KMS-11 (cell line): ENCODE data around the gene EXOSC10.

ENCODE experiments used
- H2AFZ ChIP-seq: fragments of 200-600 bp; sonication (generic); 2 replicates; pipeline ENCODE4 v1.6.1; 2016; ENCODE audit warnings: antibody characterized with exemption, mixed run types, low read depth
- H3K27ac ChIP-seq: fragments of 200-600 bp; sonication (generic); 2 replicates; pipeline ENCODE4 v1.6.1; 2016; ENCODE audit warnings: mild to moderate bottlenecking, mixed run types
- H3K27me3 ChIP-seq: fragments of 200-600 bp; sonication (generic); 2 replicates; pipeline ENCODE4 v1.6.1; 2017; ENCODE audit warnings: mild to moderate bottlenecking, low read depth, mixed run types, moderate library complexity; ENCODE audit not compliant: insufficient read depth
- H3K36me3 ChIP-seq: fragments of 200-600 bp; sonication (generic); 2 replicates; pipeline ENCODE4 v1.6.1; 2017; ENCODE audit warnings: mild to moderate bottlenecking, mixed run types; ENCODE audit not compliant: insufficient read depth
- H3K4me1 ChIP-seq: fragments of 200-600 bp; sonication (generic); 2 replicates; pipeline ENCODE4 v1.6.1; 2016; ENCODE audit warnings: mild to moderate bottlenecking, low read depth, mixed run types; ENCODE audit not compliant: poor library complexity, severe bottlenecking
- H3K4me2 ChIP-seq: fragments of 200-600 bp; sonication (generic); 2 replicates; pipeline ENCODE4 v1.7.0; 2016; ENCODE audit warnings: mild to moderate bottlenecking, mixed run types
- H3K4me3 ChIP-seq: fragments of 200-600 bp; sonication (generic); IDR thresholded peaks from 2 replicates; pipeline ENCODE4 v1.6.1; 2017; ENCODE audit warnings: low read depth, low read length, mixed read lengths; ENCODE audit not compliant: insufficient read depth
- H3K79me2 ChIP-seq: fragments of 200-600 bp; sonication (generic); 2 replicates; pipeline ENCODE4 v1.6.1; 2016; ENCODE audit warnings: low read depth, mixed run types; ENCODE audit not compliant: insufficient read depth
- H3K9ac ChIP-seq: fragments of 200-600 bp; sonication (generic); 2 replicates; pipeline ENCODE4 v1.6.1; 2016; ENCODE audit warnings: mild to moderate bottlenecking, mixed run types
- H4K20me1 ChIP-seq: fragments of 200-600 bp; sonication (generic); 2 replicates; pipeline ENCODE4 v1.6.1; 2016; ENCODE audit warnings: mild to moderate bottlenecking, mixed run types; ENCODE audit not compliant: insufficient read depth
- CTCF ChIP-seq: fragments of 200-600 bp; sonication (generic); conservative IDR thresholded peaks from 2 replicates; pipeline ENCODE4 v1.6.1; 2017; ENCODE audit warnings: low read depth, mild to moderate bottlenecking, antibody characterized with exemption, low read length, moderate library complexity, mixed read lengths

Gene EXOSC10

GRCh38 chr1:11055676-11056075, 44.0 kb downstream of the EXOSC10 start:
- Histone ChIP-seq H3K27me3 (no peaks in the 10 kb centered on the region), H3K79me2 (peaks cover 26% of the 10 kb centered on the region), H3K4me2 (no peak overlapping the region), H2AFZ (no peak overlapping the region), H3K4me3 (no peak overlapping the region), H4K20me1 (no peaks in the 10 kb centered on the region), H3K4me1 (peaks cover 11% of the 10 kb centered on the region), H3K9ac (no peak overlapping the region), H3K36me3 (peaks cover 12% of the 10 kb centered on the region; the same call in 1 of the 2 replicates), H3K27ac (no peak overlapping the region)
- TF ChIP-seq CTCF: no peak

DNA sequence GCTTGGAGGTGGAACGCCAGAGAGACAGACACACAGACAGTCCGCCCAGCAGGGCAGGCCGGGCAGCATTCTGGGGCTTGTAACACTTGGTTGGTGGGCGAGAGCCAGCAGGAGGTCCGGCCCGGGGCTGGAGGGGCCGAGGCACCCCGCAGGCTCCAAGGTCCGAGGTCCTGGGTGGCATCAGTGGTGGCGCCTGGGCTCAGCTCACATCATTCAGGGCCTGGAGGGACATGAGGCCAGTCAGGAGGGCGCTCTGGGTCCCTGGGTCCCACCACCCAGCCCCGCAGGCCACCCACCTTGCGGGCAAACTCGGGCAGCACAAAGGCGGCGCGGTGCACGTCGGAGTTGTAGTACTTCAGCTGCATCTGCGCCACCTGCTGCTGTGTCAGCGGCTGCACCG, 45.0 kb downstream of the EXOSC10 start:
- no peak overlapping the region for H2AFZ ChIP-seq
- H3K4me1 ChIP-seq: peaks cover 11% of the 10 kb centered on the region
- no peak overlapping the region for H3K4me3 ChIP-seq
- no peaks in the 10 kb centered on the region for H3K27me3 ChIP-seq
- no peak overlapping the region for H3K27ac ChIP-seq
- no peak for TF ChIP-seq CTCF
- no peaks in the 10 kb centered on the region for H4K20me1 ChIP-seq
- no peak overlapping the region for H3K4me2 ChIP-seq
- no peak overlapping the region for H3K9ac ChIP-seq
- H3K36me3 ChIP-seq: peaks cover 12% of the 10 kb centered on the region; the same call in 1 of the 2 replicates
- H3K79me2 ChIP-seq: peaks cover 21% of the 10 kb centered on the region

DNA sequence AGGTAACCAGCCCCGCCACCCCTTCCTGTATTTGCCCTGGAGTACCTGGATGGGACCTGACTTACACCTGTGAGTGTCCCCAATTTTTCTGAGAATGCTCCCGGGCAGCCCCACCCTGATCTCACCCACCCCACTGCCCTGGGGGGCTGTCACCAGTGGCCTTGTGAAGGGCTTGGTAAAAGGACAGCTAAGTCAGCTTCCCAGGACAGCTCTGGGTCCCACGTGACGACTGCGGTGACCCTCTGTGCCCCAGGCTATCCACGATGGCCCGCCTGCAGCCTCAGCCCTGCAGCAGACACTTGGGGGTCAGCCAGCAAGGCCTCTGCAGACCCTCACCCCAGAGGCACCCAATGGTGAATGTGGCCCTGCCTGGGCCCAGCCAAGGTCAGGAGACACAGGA, 45.5 kb downstream of the EXOSC10 start:
- H3K36me3 ChIP-seq: peaks cover 12% of the 10 kb centered on the region; the same call in 1 of the 2 replicates
- peaks cover 11% of the 10 kb centered on the region for H3K4me1 ChIP-seq

DNA sequence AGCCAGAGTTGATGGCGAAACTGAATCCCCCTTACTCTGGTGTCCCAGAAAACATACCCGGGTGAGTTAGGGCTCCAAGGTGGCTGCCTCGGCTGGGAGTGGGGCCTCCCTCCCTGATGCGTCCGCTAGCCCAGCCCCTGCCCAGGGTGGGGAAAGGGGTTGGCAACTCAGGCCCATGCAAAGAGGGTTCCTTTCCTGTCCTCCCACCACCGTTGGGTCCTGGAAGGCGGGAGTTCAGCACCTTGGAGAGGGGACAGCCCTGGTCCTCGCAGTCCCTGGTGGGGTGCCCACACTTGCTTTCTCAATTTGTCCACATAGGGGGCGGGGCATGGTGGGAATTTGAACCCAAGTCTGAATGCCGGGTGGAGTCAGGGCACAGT, 45.9 kb downstream of the EXOSC10 start:
- H3K4me2 ChIP-seq: no peak overlapping the region
- H3K27ac ChIP-seq: no peak overlapping the region

More for the DNA sequence above, 45.5 kb downstream of the EXOSC10 start:
- no peaks in the 10 kb centered on the region for H4K20me1 ChIP-seq
- H3K9ac ChIP-seq: no peak overlapping the region
- H3K27ac ChIP-seq: no peak overlapping the region
- H3K4me2 ChIP-seq: no peak overlapping the region
- no peak for TF ChIP-seq CTCF
- H3K27me3 ChIP-seq: no peaks in the 10 kb centered on the region
- no peak overlapping the region for H3K4me3 ChIP-seq
- peaks cover 16% of the 10 kb centered on the region for H3K79me2 ChIP-seq
- H2AFZ ChIP-seq: no peak overlapping the region

More for the DNA sequence above, 45.9 kb downstream of the EXOSC10 start:
- Histone ChIP-seq H3K36me3 (peaks cover 12% of the 10 kb centered on the region; the same call in 1 of the 2 replicates), H3K4me3 (no peak overlapping the region), H3K9ac (no peak overlapping the region), H4K20me1 (no peaks in the 10 kb centered on the region), H2AFZ (no peak overlapping the region), H3K79me2 (peaks cover 12% of the 10 kb centered on the region), H3K27me3 (no peaks in the 10 kb centered on the region), H3K4me1 (peaks cover 11% of the 10 kb centered on the region)
- no peak for TF ChIP-seq CTCF
